A172 (cell line): Measurements from ENCODE around the gene PRRX1. TPM values are rescaled to one million over a fixed set of nuclear protein-coding genes. Genes with fewer than 3 reads are reported as not detected.
A peak's percentile ranks its signal among the peaks of the same experiment; 100 is the strongest.

ENCODE experiments used
- DNase-seq: peaks from one replicate; pipeline ENCODE4 v3.0.0-alpha.2; 2015; ENCODE audit warnings: low spot score
- total RNA-seq: library from RNA; depleted of rRNA; stranded (reverse); fragments of >200 nt; shearing (Covaris generic); gene quantifications from 2 replicates; pipeline ENCODE4 v1.2.3, GENCODE V29; 2014

Gene PRRX1
- total RNA-seq, 1 experiment from 2014 or later: 18.2 TPM

DNA sequence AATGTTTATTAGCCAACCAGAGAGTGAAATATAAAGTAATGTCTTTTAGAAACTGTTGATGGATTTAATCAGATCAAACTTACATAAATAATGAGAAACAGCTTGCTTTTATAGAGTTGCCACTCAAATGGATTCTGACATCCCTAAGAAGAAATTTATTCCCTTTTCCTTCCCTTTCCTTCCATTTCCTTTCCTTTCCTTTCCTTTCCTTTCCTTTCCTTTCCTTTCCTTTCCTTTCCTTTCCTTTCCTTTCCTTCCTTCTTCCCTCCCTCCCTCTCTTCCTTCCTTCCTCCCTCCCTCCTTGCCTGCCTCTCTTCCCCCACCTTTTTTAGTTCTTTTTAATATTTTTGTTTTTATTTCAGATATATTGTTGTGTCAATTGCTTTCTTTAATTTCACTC is 27.3 kb downstream of the PRRX1 start:
- DNase-seq: no peak

DNA sequence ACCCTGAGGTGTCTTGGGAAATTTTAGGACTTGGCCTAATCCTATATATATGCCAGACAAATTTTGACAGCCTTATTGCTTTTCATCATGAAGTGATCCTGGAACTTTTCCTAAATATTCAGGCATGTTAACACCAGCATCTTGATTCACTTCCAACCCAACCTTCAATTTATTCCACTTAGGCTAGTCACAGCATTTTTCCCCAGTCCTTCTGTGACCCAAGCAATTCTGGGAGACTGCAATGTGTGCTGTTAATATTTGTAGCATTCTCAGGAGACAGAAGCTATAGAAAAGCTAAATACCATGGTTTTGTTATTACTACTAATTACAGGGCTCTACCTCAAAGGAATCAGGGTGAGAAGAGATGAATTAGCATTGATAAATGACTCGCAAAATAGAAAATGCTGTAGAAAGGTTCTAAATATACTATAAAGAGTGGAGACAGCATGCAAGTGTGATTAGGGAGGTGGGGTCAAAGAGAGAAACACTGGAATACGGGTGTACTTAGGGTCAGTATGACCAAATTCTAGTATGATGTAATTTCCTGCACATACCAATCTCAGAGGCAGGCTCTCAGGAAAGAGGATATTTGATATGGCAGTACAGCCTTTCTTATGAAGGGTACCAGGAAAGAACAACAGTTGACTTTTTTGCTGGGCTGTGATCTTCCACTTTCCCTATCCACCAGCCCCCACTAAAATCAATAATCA is 29.1 kb downstream of the PRRX1 start:
- DNase-seq: peak; percentile 48

DNA sequence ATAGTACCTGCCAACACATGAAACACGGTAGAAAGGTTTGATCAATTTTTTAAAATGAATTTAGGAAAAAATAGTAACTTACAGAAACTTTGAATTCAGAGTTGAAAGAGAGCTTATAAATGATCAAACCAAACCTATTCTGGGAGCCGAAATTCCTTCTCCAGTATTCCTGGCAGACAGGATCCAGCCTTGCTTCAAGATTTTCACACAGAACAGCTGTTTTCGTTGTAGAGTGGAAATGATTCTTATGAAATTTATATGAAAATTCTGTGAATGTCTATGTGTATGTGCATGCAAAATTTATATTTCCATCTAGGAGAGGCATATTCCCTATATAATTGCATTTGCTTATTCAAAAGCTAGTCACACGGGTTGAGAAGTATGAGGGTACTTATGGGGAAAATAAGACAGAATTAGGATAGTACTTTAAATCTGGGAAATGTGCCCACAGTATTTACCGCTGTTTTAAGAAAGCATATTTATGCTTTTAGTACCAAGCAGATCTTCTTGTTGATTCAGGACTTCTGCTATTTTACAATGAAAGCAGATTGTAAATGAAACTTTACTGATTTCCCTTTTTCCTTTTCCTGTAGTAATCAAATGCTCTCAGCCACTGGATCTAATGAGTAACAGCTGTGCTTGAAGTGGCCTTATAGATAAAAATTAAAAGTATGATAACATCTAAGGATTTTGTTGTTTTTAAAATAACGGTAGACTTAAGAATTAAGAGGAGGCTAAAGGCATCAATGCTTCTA is 30.4 kb downstream of the PRRX1 start:
- DNase-seq: no peak

DNA sequence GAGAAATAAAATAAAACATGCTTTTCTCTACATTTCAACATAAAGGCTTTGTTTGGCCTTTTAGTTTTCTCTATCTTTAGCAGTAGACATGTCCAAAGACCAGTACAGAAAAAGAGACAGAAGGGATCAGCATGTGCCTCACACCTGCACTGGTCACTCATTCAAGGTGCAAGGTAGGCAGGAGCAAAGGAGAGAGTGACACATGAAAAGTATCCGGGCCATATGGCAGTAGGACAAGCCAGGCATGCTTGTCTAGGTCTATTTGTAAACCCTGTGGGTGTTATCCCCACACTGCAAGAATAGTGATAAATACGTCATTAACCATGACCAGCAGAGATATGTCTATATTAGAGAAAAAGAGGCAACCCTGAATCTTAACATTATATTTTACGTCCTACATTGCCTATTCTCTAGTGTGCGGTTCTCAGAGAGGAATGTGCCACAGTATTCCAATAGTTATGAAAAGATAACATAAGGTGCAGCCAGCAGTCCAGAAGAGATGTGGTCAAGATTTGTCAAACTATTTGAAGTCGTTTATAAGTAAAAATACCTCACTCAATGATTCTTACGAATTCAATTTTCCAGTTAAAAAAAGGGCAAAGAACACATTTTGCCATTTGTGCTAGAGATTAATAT is 32.1 kb downstream of the PRRX1 start:
- DNase-seq: no peak

DNA sequence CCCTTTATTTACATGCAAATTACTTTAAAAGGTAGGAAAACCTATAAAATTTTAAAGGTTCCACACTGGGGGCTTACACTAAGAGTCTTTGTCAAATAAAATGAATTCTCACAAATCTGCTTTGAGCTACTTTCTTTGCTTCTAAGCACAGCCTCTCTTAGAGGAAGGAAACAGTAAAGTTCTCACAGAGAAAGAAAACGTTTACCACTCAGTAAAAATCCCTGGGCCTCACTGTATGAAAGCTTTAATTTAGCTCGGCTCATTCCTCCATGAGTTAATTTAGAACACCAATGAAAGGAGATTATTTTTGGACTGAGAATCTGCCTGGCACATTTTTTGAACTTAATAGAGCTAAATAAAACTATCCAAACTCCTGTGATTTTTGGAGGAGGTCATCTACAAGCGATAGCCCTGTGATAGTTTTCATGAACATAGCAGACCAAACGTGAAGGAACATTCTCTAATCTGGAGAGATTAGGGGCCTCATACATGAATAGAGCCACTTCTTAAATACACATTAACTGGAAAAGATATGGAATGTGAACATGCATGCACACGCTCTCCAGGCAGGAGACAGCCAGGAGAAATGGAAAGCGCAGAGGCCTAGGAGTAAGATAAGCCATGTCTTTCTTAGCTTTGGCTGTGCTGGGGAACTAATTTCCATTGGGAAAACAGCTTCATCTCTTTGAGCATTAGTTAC is 32.8 kb downstream of the PRRX1 start:
- no peak for DNase-seq

DNA sequence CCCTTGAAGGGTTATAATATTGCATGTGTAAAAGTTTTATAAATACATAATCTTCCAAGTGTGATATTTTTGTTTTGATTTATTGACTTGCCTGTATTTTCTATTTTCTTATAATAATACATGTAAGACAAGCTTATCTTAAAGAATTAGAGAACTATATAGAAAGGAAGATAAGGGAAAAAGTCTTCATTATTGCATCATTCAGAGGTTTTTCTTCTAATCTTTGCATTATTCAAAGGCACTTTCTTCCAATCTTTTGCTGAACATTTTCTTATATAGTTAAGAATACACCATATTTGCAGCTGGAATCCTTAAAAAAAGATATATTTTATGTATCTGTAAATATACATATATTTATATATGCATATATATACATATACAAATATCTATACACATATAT is 33.4 kb downstream of the PRRX1 start:
- no peak for DNase-seq

DNA sequence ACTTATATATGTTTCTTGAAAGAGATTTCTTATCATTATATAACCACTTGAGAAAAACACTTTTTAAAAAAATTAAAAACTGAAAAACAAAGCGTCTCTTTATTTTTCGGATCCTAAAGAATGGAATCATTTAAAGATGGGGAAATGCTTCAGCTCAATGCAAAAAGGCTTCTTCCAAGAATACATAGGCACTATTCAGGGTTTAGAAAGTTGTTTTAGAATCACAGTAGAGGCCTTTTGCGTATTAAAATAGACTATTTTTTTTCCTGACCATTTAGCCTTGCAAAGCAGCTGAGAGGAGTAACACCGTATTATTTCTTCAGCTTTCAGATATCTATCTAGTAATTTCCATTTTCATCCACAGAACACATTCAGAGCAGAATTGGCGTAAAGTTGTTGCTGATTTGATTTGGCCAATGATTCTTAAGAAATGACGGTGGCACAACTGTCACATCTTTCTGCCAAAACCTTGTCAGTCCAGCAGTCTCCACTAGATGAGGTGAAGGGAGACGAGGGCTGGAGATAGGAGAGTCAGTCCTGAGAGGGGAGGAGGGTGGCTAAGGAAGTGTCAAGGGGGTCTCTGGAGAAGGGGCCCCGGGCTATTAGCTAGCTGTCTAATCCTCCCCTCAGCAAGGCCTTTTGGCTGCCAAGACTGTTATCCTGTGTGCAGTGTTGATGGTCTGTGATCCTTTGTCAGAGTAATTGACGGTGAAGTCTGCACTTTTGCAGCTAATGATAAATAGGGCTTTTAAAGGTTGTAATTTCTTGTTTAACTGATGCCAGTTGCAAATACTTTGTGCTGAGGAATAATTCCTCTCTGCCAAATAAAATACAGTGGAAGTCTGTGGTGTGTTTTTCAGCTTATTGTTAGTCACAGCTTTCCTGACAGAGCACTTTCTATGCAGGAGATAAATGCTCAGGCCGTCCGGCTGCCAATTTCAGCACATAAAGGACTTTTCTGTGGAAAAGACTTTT is 34.7 kb downstream of the PRRX1 start:
- peak; percentile 42 for DNase-seq

DNA sequence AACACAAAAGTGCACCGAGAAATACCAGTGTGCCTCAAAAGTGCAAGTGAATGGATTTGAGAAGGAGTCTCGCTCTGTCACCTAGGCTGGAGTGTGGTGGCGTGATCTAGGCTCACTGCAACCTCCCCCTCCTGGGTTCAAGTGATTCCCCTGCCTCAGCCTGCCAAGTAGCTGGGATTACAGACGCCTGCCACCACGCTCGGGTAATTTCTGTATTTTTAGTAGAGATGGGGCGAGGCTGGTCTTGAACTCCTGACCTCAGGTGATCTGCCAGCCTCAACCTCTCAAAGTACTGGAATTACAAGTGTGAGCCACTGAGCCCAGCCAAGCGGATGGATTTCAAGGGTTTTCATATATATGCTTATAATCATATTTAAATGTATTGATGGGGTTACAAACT is 35.8 kb downstream of the PRRX1 start:
- DNase-seq: no peak

DNA sequence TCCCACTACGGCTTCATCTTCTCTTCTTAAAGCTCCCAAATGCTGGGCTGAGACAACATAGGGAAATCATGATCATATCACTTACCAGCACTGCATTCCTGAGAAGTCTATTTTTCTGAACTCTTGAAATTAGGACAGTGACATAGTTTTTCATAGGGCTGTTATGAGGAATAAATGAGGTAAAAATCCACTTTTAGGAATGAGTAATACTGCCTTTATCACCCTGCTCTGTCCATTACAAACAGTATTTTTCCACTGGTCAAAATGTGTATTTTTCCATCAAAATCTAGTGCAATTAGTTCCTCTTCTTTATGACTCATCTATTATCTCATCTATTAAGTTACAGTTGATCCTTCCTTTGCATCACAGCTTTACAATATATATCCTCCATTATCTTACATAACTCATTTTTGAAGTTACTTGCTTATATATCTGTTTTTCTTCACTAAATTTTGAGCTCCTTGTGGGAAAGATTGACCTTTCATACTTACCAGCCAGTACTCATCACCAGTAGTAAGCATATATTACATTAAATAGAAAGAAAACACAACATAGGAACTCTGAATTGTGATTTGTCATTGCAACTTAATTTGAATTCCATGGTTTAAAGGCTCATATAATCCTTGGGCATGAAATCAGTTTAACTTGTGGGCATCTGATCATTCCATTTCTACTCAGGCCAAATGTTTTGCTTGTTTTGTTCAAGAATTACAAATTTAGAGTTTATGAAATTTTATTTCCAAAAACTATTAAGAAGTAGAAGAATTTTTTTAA is 37.1 kb downstream of the PRRX1 start:
- peak; percentile 35 for DNase-seq

DNA sequence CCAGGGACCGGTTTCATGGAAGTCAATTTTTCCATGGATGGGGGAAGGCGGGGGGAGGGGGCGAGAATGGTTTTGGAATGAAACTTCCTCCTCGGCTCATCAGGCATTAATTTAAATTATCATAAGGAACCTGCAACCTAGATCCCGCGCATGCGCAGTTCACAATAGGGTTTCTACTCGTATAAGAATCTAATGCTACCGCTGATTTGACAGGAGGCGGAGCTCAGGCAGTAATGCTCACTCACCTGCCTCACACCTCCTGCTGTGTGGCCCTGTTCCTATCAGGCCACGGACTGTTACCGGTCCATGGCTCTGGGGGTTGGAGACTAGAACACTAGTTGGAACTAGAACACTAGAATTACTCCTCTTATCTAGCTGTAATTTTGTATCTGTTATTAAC is 38.0 kb downstream of the PRRX1 start:
- DNase-seq: no peak

DNA sequence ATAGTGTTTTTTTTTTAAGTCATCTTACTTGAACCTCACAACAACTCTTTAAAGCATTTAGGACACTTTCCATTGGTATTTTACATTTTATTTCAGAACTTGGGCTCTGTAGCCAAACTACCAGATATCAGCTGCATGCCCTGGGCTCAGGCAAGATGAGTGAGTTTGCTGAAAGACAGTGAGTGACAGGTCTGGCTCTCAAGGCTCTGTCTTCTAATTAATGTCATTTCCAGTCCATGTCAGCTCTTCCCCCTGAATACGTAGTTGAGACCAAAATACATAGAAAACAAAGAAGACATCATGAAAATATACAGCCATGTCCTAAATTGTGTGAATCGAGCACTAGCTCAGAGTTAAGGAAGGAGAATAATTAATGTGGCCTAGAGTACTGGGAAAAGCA is 39.7 kb downstream of the PRRX1 start:
- DNase-seq: no peak

DNA sequence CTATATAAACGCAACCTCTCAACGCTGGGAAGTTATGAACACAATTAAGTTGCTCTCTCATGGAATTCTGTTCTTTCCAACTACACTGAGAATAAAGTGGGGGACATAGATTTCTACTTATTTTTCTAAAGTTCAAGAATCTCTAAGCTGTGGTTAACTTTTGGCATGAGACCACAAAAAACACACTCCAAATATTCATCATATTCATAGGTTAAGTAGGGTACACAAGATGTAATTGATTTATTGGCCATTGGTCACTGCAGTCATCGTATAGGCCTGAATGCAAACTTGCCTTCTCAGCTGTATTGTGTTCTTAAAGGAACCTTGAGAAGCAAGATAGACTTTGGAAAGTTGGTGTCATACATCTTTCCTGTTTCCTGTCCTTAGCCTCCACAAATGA is 40.3 kb downstream of the PRRX1 start:
- no peak for DNase-seq

DNA sequence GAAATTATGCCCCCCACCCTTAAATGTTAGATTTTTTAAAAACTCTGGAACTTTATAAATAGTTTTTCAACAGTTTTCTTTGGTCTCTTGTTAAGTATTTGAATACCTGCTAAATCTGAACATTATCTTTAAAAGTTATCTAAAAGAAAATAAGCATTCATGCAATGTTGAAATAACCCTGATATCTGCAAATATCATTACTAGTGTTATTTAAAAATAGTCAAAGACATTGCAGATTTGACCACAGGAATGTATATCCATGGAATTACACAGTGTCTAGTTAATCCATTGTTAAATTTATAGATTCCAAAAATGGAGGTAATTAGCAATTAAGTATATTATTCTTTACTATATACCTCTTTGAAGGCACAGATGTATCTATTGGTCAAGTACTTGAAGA is 42.0 kb downstream of the PRRX1 start:
- DNase-seq: no peak

DNA sequence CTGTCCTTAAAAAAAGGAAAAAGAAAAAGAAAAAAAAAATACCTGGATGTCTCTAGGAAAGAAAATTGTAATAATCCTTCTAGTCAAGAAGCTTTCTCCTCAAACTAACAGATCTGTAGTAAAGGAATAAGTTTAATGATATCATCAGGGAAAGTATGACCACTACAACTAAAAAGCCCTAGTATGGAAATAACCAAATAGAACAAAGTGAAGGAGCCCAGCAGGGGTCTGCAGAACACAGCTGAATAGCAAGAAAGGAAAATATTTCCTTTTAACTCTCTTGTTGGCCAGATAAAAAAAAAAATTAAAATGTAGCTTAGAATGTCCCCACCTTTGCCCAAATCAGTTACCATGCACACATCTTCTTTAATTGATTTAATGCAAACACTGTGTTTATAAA is 43.2 kb downstream of the PRRX1 start:
- DNase-seq: no peak

DNA sequence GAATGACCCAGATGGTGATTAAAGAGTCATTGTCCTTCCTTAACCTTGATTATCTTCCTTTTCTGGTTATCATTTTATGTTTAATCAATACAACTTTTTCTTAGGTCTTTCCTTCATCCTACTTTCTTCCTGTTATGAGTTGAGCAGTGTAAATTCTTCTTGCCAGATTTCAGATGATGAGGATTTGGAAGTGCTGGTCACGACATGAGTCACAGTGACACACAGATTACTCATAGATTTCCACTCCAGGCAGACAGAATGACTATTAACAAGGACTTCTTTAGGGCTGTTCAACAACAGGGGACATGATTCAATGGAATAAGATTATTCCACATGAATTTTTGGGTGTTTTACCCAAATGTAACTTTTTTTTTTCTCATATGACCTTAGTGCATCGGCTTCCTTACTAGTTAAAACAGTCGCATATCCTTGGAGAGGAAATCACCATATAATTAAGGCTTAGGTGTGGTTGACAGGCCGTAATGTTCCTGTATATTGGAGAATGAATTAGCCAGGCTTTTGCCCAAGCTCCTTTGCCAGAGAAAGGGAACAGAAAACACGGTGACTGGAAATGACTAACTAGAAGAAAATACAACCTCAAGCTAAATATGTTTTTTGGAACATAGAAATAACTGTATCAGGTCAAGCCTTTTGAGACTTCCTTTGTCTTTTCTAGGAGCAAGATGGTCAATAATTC is 44.2 kb downstream of the PRRX1 start:
- DNase-seq: peak; percentile 98

DNA sequence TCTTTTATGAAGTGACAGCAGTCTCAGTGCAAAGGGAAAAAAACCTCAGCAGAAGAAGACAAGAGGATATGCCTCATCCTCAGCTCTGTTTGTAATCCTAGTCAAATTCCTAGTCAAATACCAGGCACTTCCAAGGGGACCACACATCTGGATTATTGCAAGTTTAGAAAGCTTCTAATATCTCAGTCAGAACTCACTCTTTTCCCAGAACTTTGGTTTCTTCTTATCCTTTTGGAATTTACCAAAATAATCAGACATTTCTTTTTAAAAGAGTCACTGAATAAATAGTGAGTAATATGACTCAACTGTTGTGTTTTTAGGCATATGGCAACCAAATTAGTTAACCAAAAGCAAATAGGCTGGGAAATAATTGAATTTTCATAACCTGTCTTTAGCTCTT is 47.8 kb downstream of the PRRX1 start:
- peak; percentile 44 for DNase-seq

DNA sequence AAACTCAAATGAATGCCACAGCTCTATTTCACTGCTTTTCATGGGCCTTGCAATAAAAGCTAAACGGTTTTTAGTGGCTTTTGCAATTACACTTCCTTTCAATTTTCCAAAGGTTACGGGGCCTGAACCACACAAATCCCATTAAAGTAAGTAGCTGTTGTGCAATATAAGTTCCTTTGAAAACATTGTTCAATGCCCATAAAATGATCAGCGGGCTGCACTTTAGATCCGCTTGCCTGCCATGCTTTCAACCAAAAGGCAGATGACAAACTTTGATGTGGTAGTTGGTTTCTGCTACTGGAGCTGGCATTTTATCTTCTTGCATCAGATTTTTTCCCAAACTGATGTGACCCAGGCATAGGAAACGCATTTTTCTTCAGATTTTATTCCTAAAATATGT is 50.2 kb downstream of the PRRX1 start:
- no peak for DNase-seq

DNA sequence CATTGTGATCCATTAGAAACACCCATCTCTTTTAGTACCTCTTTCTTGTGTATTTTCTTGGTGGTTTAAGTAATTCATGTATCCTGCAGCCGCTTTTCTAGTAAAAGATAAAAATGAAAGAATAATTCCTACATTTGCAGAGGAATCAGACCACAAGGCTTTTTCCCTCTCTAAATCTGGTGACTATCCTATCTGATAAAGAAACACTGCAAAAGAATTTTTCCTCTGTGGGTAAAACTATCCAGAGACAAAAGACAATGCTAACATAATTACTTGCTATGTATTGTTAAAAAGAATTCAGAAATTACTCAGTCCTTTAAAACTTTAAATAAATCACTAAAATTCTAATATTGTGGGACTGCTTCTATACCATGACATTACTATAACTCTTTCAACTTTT is 51.0 kb downstream of the PRRX1 start:
- no peak for DNase-seq

DNA sequence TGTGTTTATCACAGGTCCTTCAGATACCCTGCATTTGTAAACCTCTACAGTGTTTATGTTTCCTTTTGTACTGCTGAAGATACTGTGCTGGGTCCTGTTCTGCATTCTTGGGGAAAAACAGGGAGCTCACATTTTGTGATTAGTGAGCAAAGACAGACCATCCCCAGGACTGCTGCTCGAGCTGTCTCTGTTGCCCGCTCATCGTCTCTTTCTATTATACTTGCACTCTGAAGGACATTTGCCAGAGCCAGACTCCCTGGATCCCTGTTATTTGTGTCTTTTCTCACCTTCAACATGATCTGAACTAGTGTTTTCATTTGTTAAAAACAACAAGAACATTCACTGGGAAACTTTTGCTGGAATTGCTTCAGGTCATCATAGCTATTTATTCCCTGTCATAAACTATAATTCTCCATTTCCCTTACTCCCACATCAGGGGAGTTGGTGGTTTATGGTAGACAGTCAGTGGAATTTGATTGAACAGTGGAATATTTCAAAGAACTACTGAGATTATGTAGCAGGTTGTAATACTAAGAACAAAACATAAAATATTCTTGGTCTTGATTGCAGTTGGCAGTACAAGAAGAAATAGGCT is 53.0 kb downstream of the PRRX1 start:
- DNase-seq: no peak
